ENCODE data around the gene TWIST2. TPM values are rescaled to one million over a fixed set of nuclear protein-coding genes. Genes with fewer than 3 reads are reported as not detected.

TWIST2 gene
- total and polyA plus RNA-seq, 8 donors = 0.58 to 58.0 (median 12.3) TPM

DNA sequence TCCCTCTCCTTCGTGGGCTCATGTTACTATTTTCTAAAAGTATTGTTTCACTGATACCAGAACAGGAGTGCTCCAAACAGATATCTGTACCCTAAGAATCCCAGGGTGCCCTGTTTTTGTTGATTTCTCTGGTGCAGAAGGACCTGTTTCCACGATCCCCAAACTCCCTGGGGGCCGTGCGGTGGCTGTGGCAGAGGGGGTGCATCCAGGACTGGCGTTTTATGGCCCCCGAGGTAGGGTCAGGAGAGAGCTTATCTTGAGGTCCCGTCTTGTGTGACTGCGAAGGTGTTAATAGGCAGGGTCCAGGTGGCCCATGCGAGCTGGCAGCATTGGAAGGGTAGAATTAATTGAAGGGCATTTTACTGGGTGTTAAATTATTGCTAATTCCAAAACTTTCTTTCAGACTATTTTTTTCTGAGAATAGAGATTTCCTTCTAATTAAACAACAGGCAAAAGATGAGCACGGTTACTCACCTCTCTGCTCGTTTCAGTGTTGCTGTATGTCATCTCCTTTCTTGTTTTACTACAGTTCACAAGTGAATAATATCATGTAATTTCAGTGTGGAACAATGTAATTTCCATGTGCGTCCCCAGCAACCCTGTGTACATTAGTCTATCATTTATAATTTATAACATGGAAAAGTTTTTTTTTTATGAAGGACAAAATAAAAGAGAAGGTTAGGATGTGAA lies 8.2 kb downstream of the TWIST2 start:
- intact Hi-C loops (cut with DNase I; ENCODE audit: low total_unique reads) = no loop called here
- Histone ChIP-seq H3K27ac (peak overlapping the region in 1 of 5 donors; percentile 13), H3K36me3 (no peaks in the 10 kb centered on the region), H3K4me1 (peaks cover 0 to 27% (median 3%) of the 10 kb centered on the region in 4 donors), H3K27me3 (peaks cover 0 to 42% (median 9%) of the 10 kb centered on the region in 3 donors), H3K9me3 (no peaks in the 10 kb centered on the region), H3K4me3 (no peak overlapping the region)
- DNase-seq = no peak
- WGBS, 5 donors = 72 to 78% (median 77%) methylated on average over 11 to 12 of the region's 12 CpGs
- TF ChIP-seq POLR2AphosphoS5 (IDR thresholded peaks at IDR 0.05) (no peak), POLR2A (IDR thresholded peaks at IDR 0.05) (no peak), EP300 (IDR thresholded peaks at IDR 0.05) (no peak)
- TF ChIP-seq, protein P1, sequence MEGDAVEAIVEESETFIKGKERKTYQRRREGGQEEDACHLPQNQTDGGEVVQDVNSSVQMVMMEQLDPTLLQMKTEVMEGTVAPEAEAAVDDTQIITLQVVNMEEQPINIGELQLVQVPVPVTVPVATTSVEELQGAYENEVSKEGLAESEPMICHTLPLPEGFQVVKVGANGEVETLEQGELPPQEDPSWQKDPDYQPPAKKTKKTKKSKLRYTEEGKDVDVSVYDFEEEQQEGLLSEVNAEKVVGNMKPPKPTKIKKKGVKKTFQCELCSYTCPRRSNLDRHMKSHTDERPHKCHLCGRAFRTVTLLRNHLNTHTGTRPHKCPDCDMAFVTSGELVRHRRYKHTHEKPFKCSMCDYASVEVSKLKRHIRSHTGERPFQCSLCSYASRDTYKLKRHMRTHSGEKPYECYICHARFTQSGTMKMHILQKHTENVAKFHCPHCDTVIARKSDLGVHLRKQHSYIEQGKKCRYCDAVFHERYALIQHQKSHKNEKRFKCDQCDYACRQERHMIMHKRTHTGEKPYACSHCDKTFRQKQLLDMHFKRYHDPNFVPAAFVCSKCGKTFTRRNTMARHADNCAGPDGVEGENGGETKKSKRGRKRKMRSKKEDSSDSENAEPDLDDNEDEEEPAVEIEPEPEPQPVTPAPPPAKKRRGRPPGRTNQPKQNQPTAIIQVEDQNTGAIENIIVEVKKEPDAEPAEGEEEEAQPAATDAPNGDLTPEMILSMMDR (IDR thresholded peaks at IDR 0.05) = no peak

DNA sequence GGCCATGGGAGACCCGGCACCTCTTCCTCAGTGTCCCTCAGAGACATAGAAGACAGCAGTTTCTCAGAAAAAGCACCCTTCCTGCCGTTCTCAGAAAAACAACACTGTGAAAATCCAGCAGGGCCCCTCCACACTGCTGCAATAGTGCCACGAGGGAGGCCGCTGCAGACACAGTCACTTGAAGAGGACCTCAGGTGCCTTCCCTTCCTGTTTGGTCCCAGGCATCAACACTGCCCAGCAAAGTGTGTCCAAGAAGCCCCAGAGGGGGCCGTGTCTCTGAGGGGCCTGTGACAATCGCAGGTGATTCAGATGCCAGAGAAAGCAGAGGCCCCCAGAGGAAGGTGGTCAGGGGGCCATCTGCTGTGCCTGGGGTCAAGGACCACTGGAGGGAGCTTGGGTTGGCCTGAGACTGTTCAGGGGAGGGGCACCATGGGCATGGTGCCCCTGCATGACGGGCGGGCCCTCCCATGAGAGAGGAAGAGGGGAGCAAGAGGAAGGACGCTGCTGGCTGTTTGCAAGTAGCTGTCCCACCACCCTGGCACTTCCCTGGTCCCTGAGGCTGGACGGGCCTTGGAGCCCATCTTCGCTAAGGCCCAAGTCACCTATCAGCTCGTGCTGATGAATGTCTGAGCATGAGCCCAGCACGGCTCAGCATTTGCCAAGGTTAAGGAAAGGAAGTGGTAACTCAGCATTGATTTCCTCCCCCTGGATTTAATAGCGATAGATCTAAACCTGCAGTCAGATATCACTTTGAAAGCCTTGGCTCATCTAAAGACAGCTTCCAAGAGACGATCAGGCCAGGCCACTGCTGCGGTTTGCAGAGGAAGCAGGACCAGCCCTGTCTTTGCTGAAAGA lies 9.1 kb downstream of the TWIST2 start:
- no peak for TF ChIP-seq POLR2A (IDR thresholded peaks at IDR 0.05)
- no peak for TF ChIP-seq EP300 (IDR thresholded peaks at IDR 0.05)
- TF ChIP-seq POLR2AphosphoS5 (IDR thresholded peaks at IDR 0.05) = no peak
- TF ChIP-seq, protein P1 (IDR thresholded peaks at IDR 0.05) = no peak
- 80 to 89% (median 83%) methylated on average over 16 of the region's 16 CpGs for WGBS, 5 donors

DNA sequence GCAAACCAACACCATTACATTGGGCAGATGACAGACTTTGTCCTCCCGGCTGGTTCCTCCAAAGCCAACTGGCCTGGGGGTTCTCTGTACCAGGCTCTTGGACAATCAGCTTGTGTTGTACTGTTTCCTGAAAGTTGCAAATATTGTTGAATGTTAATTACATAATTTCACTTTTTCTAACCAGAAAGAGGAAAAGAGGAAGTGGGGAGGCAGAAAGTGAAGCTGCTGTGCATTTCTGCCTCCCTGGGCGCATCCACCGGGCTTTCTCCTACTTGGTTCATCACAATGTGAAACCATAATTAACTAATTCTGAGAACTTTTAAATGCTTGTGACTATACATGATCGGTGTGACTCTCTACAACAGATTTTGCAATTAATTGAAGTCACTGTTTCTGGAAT lies 10.1 kb downstream of the TWIST2 start:
- Histone ChIP-seq H3K27ac (no peak overlapping the region), H3K9me3 (no peaks in the 10 kb centered on the region), H3K27me3 (peaks cover 0 to 25% (median 9%) of the 10 kb centered on the region in 3 donors), H3K4me3 (no peak overlapping the region), H3K4me1 (peaks cover 0 to 30% (median 6%) of the 10 kb centered on the region in 4 donors), H3K36me3 (no peaks in the 10 kb centered on the region)
- 78 to 91% (median 86%) methylated on average over 4 of the region's 4 CpGs for WGBS, 5 donors
- no peak for DNase-seq
- no peak for TF ChIP-seq POLR2A (IDR thresholded peaks at IDR 0.05)
- no peak for TF ChIP-seq EP300 (IDR thresholded peaks at IDR 0.05)
- TF ChIP-seq POLR2AphosphoS5 (IDR thresholded peaks at IDR 0.05) = no peak
- TF ChIP-seq, protein P1 (IDR thresholded peaks at IDR 0.05) = no peak
- intact Hi-C loops (cut with DNase I; ENCODE audit: low total_unique reads) = no loop called here

More for the DNA sequence above, 9.1 kb downstream of the TWIST2 start:
- Histone ChIP-seq H3K9me3 (no peaks in the 10 kb centered on the region), H3K36me3 (no peaks in the 10 kb centered on the region), H3K27ac (no peak overlapping the region), H3K4me1 (peaks cover 0 to 35% (median 5%) of the 10 kb centered on the region in 4 donors), H3K4me3 (no peak overlapping the region), H3K27me3 (peaks cover 0 to 33% (median 9%) of the 10 kb centered on the region in 3 donors)
- DNase-seq = no peak
- intact Hi-C loops (cut with DNase I; ENCODE audit: low total_unique reads) = no loop called here

DNA sequence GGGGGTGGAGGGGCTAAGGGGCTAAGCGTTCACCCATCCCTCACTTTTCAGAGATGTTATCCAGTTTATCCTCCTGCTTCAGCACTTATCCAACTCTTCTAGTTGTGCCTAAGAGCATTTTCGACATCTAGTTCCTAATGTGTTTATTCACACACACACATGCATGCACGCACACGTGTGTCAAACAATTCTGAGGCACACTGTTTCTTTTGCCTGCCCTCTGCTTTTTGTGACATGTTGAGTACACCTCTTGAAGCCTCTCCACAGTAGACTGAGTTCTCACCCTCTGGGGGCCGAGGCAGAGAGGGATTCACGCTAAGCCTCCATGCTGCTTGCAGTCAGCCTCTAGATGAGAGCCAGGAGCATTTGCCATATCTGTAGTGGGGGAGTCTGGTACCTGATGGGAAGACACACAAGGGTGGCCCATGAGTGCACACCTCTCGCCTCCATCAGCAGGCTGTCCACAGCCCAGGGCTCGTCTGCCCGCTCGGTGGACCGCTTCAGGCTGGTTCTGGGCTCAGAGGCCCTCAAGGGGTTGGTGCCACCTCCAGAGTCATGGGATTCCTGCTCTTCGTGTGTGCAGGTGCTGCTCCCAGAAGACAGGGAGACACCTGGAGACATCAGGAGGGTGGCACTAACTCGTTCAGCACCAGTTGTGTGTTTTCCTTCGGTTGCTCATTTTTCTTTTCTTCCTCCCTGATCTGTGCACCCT lies 11.9 kb downstream of the TWIST2 start:
- peak in 1 of 2 donors; percentile 15 for DNase-seq
- Histone ChIP-seq H3K36me3 (no peaks in the 10 kb centered on the region), H3K27me3 (peaks cover 0 to 18% (median 9%) of the 10 kb centered on the region in 3 donors), H3K27ac (peak overlapping the region in 1 of 5 donors; percentile 51), H3K4me3 (no peak overlapping the region), H3K4me1 (peaks cover 14 to 42% (median 23%) of the 10 kb centered on the region in 4 donors), H3K9me3 (no peaks in the 10 kb centered on the region)
- intact Hi-C loops (cut with DNase I; ENCODE audit: low total_unique reads) = no loop called here
- TF ChIP-seq POLR2AphosphoS5 (IDR thresholded peaks at IDR 0.05) = no peak
- no peak for TF ChIP-seq EP300 (IDR thresholded peaks at IDR 0.05)
- TF ChIP-seq, protein P1 (IDR thresholded peaks at IDR 0.05) = no peak
- no peak for TF ChIP-seq POLR2A (IDR thresholded peaks at IDR 0.05)
- 69 to 82% (median 81%) methylated on average over 9 to 14 of the region's 14 CpGs for WGBS, 5 donors

Measured in stomach (tissue), 9 donors.